ENCODE results near the gene TNFRSF25.

DNA sequence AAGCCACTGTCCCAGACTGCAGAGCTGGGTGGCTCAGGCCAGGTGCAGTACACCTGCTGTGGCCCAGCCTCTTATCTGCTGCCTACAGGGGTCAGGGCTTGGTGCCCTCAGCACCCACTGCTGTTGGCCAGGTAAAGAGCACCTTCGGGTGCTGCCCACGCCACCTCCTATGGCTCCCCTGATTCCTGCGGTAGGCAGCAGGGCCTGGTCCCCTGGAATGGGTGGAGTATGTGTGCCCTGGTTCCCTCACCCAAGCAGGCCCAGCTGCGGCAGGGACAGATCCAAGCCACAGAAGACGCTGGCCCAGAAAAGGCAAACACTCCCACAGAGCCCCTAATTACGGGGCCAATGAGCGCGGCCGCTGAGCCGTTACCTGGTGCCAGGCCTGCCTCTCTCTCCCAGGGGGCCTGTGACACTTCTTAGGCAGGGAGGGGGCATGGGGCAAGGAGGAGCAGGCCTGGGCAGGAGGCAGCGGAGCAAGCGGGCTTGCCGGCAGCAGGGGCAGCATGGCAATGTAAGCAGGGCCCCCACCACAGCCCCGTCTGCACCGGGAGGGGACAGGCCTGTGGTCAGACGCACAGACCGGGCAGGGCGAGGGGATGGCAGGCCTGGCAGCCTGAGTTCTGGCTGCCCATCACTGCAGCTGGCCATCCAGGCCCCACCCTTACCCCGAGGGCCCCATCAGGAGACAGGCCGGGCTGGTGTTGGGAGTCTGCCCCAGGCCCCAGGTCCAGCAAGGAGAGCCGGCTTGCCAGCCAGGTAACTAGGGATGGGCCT, 22.4 kb downstream of the TNFRSF25 start:
- TF ChIP-seq, protein P1, sequence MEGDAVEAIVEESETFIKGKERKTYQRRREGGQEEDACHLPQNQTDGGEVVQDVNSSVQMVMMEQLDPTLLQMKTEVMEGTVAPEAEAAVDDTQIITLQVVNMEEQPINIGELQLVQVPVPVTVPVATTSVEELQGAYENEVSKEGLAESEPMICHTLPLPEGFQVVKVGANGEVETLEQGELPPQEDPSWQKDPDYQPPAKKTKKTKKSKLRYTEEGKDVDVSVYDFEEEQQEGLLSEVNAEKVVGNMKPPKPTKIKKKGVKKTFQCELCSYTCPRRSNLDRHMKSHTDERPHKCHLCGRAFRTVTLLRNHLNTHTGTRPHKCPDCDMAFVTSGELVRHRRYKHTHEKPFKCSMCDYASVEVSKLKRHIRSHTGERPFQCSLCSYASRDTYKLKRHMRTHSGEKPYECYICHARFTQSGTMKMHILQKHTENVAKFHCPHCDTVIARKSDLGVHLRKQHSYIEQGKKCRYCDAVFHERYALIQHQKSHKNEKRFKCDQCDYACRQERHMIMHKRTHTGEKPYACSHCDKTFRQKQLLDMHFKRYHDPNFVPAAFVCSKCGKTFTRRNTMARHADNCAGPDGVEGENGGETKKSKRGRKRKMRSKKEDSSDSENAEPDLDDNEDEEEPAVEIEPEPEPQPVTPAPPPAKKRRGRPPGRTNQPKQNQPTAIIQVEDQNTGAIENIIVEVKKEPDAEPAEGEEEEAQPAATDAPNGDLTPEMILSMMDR (IDR thresholded peaks at IDR 0.05) = no peak
- TF ChIP-seq POLR2A (IDR thresholded peaks at IDR 0.05) (no peak), POLR2AphosphoS5 (IDR thresholded peaks at IDR 0.05) (no peak)
